ENCODE data around the gene ZCCHC24. TPM values are rescaled to one million over a fixed set of nuclear protein-coding genes. Genes with fewer than 3 reads are reported as not detected.

ZCCHC24 gene
- total RNA-seq, 1 donor from 2014 or later = 5.9 TPM

DNA sequence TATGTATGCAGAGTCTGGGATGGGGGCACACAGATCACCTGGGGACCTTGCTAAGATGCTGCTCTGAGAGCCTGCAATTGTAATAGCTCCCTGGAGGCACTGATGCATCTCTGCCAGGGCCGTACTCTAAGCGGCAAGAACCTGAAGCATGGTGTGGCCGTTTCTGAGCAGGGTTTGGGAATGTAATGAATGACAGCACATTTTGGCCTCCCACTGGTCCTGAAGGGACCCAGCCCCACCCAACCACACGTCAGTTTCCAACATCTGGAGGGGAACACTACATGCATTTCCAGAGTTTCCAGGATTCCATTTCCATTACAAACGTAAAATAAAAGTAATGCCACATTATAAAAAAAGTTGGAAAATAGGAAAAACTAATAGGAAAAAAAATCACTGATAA is 14.0 kb downstream of the ZCCHC24 start:
- Mint-ChIP-seq H3K9me3 (no peaks in the 10 kb centered on the region), H3K4me1 (peaks cover 14% of the 10 kb centered on the region), H3K27ac (no peak overlapping the region), H3K27me3 (ENCODE audit: insufficient read depth, low read depth) (peaks cover 4% of the 10 kb centered on the region), H3K4me3 (no peak overlapping the region), H3K36me3 (peaks cover 2% of the 10 kb centered on the region)
- peaks cover 22% of the 10 kb centered on the region for H3K4me1 ChIP-seq
- no peak overlapping the region for H3K27ac ChIP-seq
- no peak for TF ChIP-seq CTCF (IDR thresholded peaks at IDR 0.05)
- no peak for TF ChIP-seq EZH2phosphoT487 (IDR thresholded peaks at IDR 0.05)
- no peak for TF ChIP-seq EZH2 (IDR thresholded peaks at IDR 0.05)
- H3K9me3 ChIP-seq (ENCODE audit: low read depth) = no peaks in the 10 kb centered on the region
- no peak overlapping the region for H3K4me2 ChIP-seq
- no peak for DNase-seq (ENCODE audit: low spot score)
- H3K36me3 ChIP-seq = no peaks in the 10 kb centered on the region
- no peaks in the 10 kb centered on the region for H3K27me3 ChIP-seq
- H3F3A ChIP-seq (ENCODE audit: low read depth) = no peaks in the 10 kb centered on the region
- no peak overlapping the region for H3K4me3 ChIP-seq
- H3K9ac ChIP-seq = no peak overlapping the region
- no peaks in the 10 kb centered on the region for H3K79me2 ChIP-seq (ENCODE audit: low read depth)
- H2AFZ ChIP-seq (replicated peaks) = no peak overlapping the region
- peaks cover 10% of the 10 kb centered on the region for H4K20me1 ChIP-seq (ENCODE audit: low read depth)

GRCh38 chr10:79430936-79431335 is 14.5 kb downstream of the ZCCHC24 start:
- TF ChIP-seq CTCF (IDR thresholded peaks at IDR 0.05) = no peak
- no peak for TF ChIP-seq EZH2 (IDR thresholded peaks at IDR 0.05)
- no peak for TF ChIP-seq EZH2phosphoT487 (IDR thresholded peaks at IDR 0.05)
- Histone ChIP-seq H4K20me1 (ENCODE audit: low read depth) (peaks cover 5% of the 10 kb centered on the region), H2AFZ (replicated peaks) (no peak overlapping the region)

DNA sequence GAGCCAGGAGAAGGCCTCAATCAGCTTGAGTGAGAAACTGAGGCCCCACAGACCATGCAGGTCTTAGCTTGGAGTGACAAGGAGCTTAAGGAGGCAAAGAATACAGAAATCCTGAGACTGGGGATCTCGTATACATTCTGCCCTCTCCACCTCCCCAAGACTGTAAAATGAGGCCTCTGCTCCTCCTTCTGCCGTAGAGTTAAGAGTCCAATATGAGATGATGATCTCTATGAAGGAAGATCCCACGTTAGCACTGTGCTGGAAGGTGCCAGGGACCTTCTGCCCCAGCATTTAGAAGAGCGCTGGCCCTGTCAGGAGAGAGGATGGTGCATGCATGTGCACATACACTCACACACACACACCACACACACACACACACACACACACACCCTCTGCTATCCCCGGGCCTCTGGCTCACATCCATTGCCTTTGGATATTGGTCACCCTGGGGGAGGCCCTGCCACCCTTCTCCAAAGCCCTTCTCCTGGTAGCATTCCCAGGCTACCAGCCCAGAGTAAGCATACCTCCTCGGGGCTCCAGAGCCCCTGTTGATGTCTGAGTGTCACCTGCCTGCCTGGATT is 15.0 kb downstream of the ZCCHC24 start:
- H3K4me1 Mint-ChIP-seq = peaks cover 4% of the 10 kb centered on the region
- H3K4me1 ChIP-seq = peaks cover 14% of the 10 kb centered on the region
- DNase-seq (ENCODE audit: low spot score) = no peak

More at GRCh38 chr10:79430936-79431335, 14.5 kb downstream of the ZCCHC24 start:
- Mint-ChIP-seq H3K27ac (peak overlapping the region; percentile 40), H3K9me3 (no peaks in the 10 kb centered on the region), H3K4me1 (peaks cover 9% of the 10 kb centered on the region), H3K36me3 (peaks cover 2% of the 10 kb centered on the region), H3K4me3 (no peak overlapping the region), H3K27me3 (ENCODE audit: insufficient read depth, low read depth) (peaks cover 2% of the 10 kb centered on the region)
- Histone ChIP-seq H3K27me3 (no peaks in the 10 kb centered on the region), H3K36me3 (no peaks in the 10 kb centered on the region), H3K4me1 (peaks cover 19% of the 10 kb centered on the region), H3K4me3 (no peak overlapping the region), H3K9ac (no peak overlapping the region), H3K79me2 (ENCODE audit: low read depth) (no peaks in the 10 kb centered on the region), H3K27ac (no peak overlapping the region), H3K9me3 (ENCODE audit: low read depth) (no peaks in the 10 kb centered on the region), H3F3A (ENCODE audit: low read depth) (no peaks in the 10 kb centered on the region), H3K4me2 (no peak overlapping the region)
- DNase-seq (ENCODE audit: low spot score) = no peak

More for the DNA sequence above, 15.0 kb downstream of the ZCCHC24 start:
- Histone ChIP-seq H3K36me3 (no peaks in the 10 kb centered on the region), H3K4me2 (no peak overlapping the region), H3F3A (ENCODE audit: low read depth) (no peaks in the 10 kb centered on the region), H4K20me1 (ENCODE audit: low read depth) (no peaks in the 10 kb centered on the region), H3K79me2 (ENCODE audit: low read depth) (no peaks in the 10 kb centered on the region), H3K27ac (no peak overlapping the region), H3K9ac (no peak overlapping the region), H3K4me3 (no peak overlapping the region), H3K9me3 (ENCODE audit: low read depth) (no peaks in the 10 kb centered on the region), H3K27me3 (no peaks in the 10 kb centered on the region), H2AFZ (replicated peaks) (no peak overlapping the region)
- Mint-ChIP-seq H3K9me3 (no peaks in the 10 kb centered on the region), H3K27me3 (ENCODE audit: insufficient read depth, low read depth) (peaks cover 2% of the 10 kb centered on the region), H3K36me3 (peaks cover 2% of the 10 kb centered on the region), H3K27ac (peak overlapping the region; percentile 46), H3K4me3 (no peak overlapping the region)
- TF ChIP-seq EZH2phosphoT487 (IDR thresholded peaks at IDR 0.05) = no peak
- no peak for TF ChIP-seq EZH2 (IDR thresholded peaks at IDR 0.05)
- no peak for TF ChIP-seq CTCF (IDR thresholded peaks at IDR 0.05)
